ENCODE measurements around the gene B4GALT6.

DNA sequence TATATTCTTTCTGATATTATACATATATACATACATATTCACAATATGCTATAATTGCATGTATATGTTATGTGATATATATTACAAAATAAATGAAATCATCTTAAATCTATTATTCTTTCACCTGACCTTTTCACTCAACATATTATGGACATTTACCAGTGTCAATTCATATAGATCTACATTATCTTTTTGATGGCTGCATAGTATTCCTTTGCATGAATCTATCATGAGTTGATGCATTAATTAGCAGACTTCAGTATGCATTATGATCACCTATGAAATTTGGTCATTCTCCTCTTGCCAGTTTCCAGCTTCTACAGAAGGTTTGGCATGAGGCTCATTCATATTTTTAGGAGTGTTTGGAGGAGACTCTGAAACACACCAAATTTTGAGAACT lies 23.4 kb upstream of the B4GALT6 start:
- no peak for TF ChIP-seq ZNF274 (IDR thresholded peaks at IDR 0.05; ENCODE audit: low read depth, low read length)
- TF ChIP-seq SUZ12 (IDR thresholded peaks at IDR 0.05; ENCODE audit: extremely low read depth, insufficient read depth, insufficient read length), result no peak
- TF ChIP-seq YY1 (IDR thresholded peaks at IDR 0.05; ENCODE audit: insufficient read depth, insufficient read length), result no peak
